Caco-2 (cell line): ENCODE measurements around the gene NFIA. TPM values are rescaled to one million over a fixed set of nuclear protein-coding genes. Genes with fewer than 3 reads are reported as not detected.

ENCODE experiments used
- BruUV-seq: library from RNA; stranded (reverse); fragments of 400-500 nt; replicated peaks from 2 replicates; lab custom pipeline; 2021; lab: Mats Ljungman, UMichigan
- CTCF ChIA-PET: fragments of 300-600 bp; sonication (Branson Sonifier 250); formaldehyde crosslinking; loops from one replicate; lab custom pipeline; 2022; ENCODE audit warnings: antibody characterized with exemption; lab: Charles Lee
- POLR2A ChIA-PET: fragments of 300-600 bp; sonication (Branson Sonifier 250); formaldehyde crosslinking; loops from one replicate; lab custom pipeline; 2022; ENCODE audit warnings: antibody characterized with exemption; lab: Charles Lee
- DNase-seq, 2 experiments: peaks; one replicate each; pipeline versions ENCODE4 v3.0.0 to v3.0.0-alpha.2; 2020 to 2022
- H3K27me3 ChIP-seq: replicated peaks from 2 replicates; pipeline ENCODE4 v1.6.0; 2011; ENCODE audit warnings: low read length; ENCODE audit not compliant: control insufficient read depth, insufficient read depth
- H3K36me3 ChIP-seq: 2 replicates; pipeline ENCODE4 v1.5.1; 2011; ENCODE audit warnings: low read length; ENCODE audit not compliant: control insufficient read depth, insufficient read depth
- H3K4me1 ChIP-seq: fragments of 250-450 bp; sonication (Bioruptor Pico); 2 replicates; pipeline ENCODE4 v1.5.1; 2020; ENCODE audit warnings: mild to moderate bottlenecking
- H3K4me3 ChIP-seq: 2 replicates; pipeline ENCODE4 v1.5.1; 2011; ENCODE audit warnings: low read depth, mild to moderate bottlenecking, control low read depth, low read length
- H3K9me3 ChIP-seq: fragments of 250-450 bp; sonication (Bioruptor Pico); 2 replicates; pipeline ENCODE4 v1.5.1; 2020; ENCODE audit warnings: mild to moderate bottlenecking, moderate library complexity
- H3K27ac Mint-ChIP-seq: one replicate; pipeline ENCODE4 v1.8.0; 2022; ENCODE audit warnings: mixed read lengths; ENCODE audit not compliant: unreplicated experiment
- H3K27me3 Mint-ChIP-seq: one replicate; pipeline ENCODE4 v1.8.0; 2022; ENCODE audit warnings: mixed read lengths; ENCODE audit not compliant: insufficient read depth, unreplicated experiment
- H3K36me3 Mint-ChIP-seq: one replicate; pipeline ENCODE4 v1.8.0; 2022; ENCODE audit warnings: mild to moderate bottlenecking, mixed read lengths; ENCODE audit not compliant: insufficient read depth, unreplicated experiment
- H3K4me1 Mint-ChIP-seq: one replicate; pipeline ENCODE4 v1.8.0; 2022; ENCODE audit warnings: low read depth, mixed read lengths; ENCODE audit not compliant: unreplicated experiment
- H3K4me3 Mint-ChIP-seq: one replicate; pipeline ENCODE4 v1.8.0; 2022; ENCODE audit warnings: mild to moderate bottlenecking, moderate library complexity, mixed read lengths; ENCODE audit not compliant: unreplicated experiment
- H3K9me3 Mint-ChIP-seq: one replicate; pipeline ENCODE4 v1.8.0; 2022; ENCODE audit warnings: mixed read lengths; ENCODE audit not compliant: unreplicated experiment
- CTCF ChIP-seq, 2 experiments: fragments of 200-600 bp in 1 of 2; IDR thresholded peaks; 1 replicate in 1 of 2; 2 replicates in 1 of 2; pipeline versions ENCODE4 v1.5.1 to v1.8.0; 2011 to 2022; ENCODE audit warnings: antibody characterized with exemption in 1 of 2, control low read depth in 1 of 2, inconsistent platforms in 1 of 2, low read depth in 1 of 2, low read length in 1 of 2, mild to moderate bottlenecking in 1 of 2, moderate library complexity in 1 of 2; ENCODE audit not compliant: insufficient read depth in 1 of 2, severe bottlenecking in 1 of 2, unreplicated experiment in 1 of 2
- intact Hi-C: fragments of 100-400 bp; cut with micrococcal nuclease; formaldehyde crosslinking; loops from one replicate; pipeline ENCODE4 v1.10.0; 2022; ENCODE audit not compliant: unreplicated experiment
- total RNA-seq: library from RNA; stranded (reverse); gene quantifications from 2 replicates; pipeline ENCODE4 v1.2.3, GENCODE V29; 2022

Gene NFIA
- total RNA-seq, 1 experiment from 2014 or later: 1.4 TPM

- H3K4me1 Mint-ChIP-seq: no peaks in the 10 kb centered on the region
- POLR2A ChIA-PET: no interaction called here
- no peaks in the 10 kb centered on the region for H3K9me3 Mint-ChIP-seq
- no peak overlapping the region for H3K4me3 ChIP-seq
- no peak for TF ChIP-seq CTCF (IDR thresholded peaks at IDR 0.05; ENCODE audit: insufficient read depth in 1 of 2, low read depth in 1 of 2, low read length in 1 of 2, severe bottlenecking in 1 of 2, unreplicated experiment in 1 of 2)
- BruUV-seq: no TSS peak
- no peaks in the 10 kb centered on the region for H3K27me3 ChIP-seq
- intact Hi-C loops: no loop called here
- H3K9me3 ChIP-seq: no peaks in the 10 kb centered on the region
- H3K27ac Mint-ChIP-seq: no peak overlapping the region
- H3K4me3 Mint-ChIP-seq: no peak overlapping the region
- H3K27me3 Mint-ChIP-seq: no peaks in the 10 kb centered on the region
- H3K36me3 ChIP-seq: no peaks in the 10 kb centered on the region
- H3K36me3 Mint-ChIP-seq: no peaks in the 10 kb centered on the region
- CTCF ChIA-PET: no interaction called here
- no peaks in the 10 kb centered on the region for H3K4me1 ChIP-seq
- DNase-seq: no peak
These were observed 344.5 kb downstream of the NFIA start for GRCh38 chr1:61426885-61427284.

GRCh38 chr1:61427510-61427909 is 345.1 kb downstream of the NFIA start:
- H3K27ac Mint-ChIP-seq: no peak overlapping the region
- no peaks in the 10 kb centered on the region for H3K36me3 Mint-ChIP-seq
- BruUV-seq: no TSS peak
- H3K4me3 Mint-ChIP-seq: no peak overlapping the region
- CTCF ChIA-PET: no interaction called here
- intact Hi-C loops: no loop called here
- Histone ChIP-seq H3K36me3 (no peaks in the 10 kb centered on the region), H3K4me3 (no peak overlapping the region), H3K9me3 (no peaks in the 10 kb centered on the region), H3K27me3 (no peaks in the 10 kb centered on the region), H3K4me1 (no peaks in the 10 kb centered on the region)
- no peaks in the 10 kb centered on the region for H3K9me3 Mint-ChIP-seq
- H3K4me1 Mint-ChIP-seq: no peaks in the 10 kb centered on the region
- no peak for TF ChIP-seq CTCF (IDR thresholded peaks at IDR 0.05; ENCODE audit: insufficient read depth in 1 of 2, low read depth in 1 of 2, low read length in 1 of 2, severe bottlenecking in 1 of 2, unreplicated experiment in 1 of 2)
- H3K27me3 Mint-ChIP-seq: no peaks in the 10 kb centered on the region
- no peak for DNase-seq
- POLR2A ChIA-PET: no interaction called here

- Mint-ChIP-seq H3K4me1 (no peaks in the 10 kb centered on the region), H3K27ac (no peak overlapping the region), H3K36me3 (no peaks in the 10 kb centered on the region), H3K9me3 (no peaks in the 10 kb centered on the region), H3K4me3 (no peak overlapping the region), H3K27me3 (no peaks in the 10 kb centered on the region)
- ChIA-PET POLR2A (no interaction called here), CTCF (no interaction called here)
- no TSS peak for BruUV-seq
- DNase-seq: no peak
- H3K36me3 ChIP-seq: no peaks in the 10 kb centered on the region
- no peak for TF ChIP-seq CTCF (IDR thresholded peaks at IDR 0.05; ENCODE audit: insufficient read depth in 1 of 2, low read depth in 1 of 2, low read length in 1 of 2, severe bottlenecking in 1 of 2, unreplicated experiment in 1 of 2)
- no peaks in the 10 kb centered on the region for H3K4me1 ChIP-seq
- no peak overlapping the region for H3K4me3 ChIP-seq
- no peaks in the 10 kb centered on the region for H3K9me3 ChIP-seq
- H3K27me3 ChIP-seq: no peaks in the 10 kb centered on the region
- intact Hi-C loops: no loop called here
These were observed 345.8 kb downstream of the NFIA start for GRCh38 chr1:61428146-61428545.
